Embryonic facial prominence (tissue), 1 donor: ENCODE results near the gene AIMP2.
"Not testable (repeated sequence)": the region's sequence is repeated elsewhere in the genome, so short reads cannot be mapped to it uniquely, and the experiment has no call there.

Experiments
- DNase-seq: peaks from one replicate; pipeline ENCODE4 v3.0.0-alpha.2; 2016; ENCODE audit errors: extremely low spot score

AIMP2 gene

DNA sequence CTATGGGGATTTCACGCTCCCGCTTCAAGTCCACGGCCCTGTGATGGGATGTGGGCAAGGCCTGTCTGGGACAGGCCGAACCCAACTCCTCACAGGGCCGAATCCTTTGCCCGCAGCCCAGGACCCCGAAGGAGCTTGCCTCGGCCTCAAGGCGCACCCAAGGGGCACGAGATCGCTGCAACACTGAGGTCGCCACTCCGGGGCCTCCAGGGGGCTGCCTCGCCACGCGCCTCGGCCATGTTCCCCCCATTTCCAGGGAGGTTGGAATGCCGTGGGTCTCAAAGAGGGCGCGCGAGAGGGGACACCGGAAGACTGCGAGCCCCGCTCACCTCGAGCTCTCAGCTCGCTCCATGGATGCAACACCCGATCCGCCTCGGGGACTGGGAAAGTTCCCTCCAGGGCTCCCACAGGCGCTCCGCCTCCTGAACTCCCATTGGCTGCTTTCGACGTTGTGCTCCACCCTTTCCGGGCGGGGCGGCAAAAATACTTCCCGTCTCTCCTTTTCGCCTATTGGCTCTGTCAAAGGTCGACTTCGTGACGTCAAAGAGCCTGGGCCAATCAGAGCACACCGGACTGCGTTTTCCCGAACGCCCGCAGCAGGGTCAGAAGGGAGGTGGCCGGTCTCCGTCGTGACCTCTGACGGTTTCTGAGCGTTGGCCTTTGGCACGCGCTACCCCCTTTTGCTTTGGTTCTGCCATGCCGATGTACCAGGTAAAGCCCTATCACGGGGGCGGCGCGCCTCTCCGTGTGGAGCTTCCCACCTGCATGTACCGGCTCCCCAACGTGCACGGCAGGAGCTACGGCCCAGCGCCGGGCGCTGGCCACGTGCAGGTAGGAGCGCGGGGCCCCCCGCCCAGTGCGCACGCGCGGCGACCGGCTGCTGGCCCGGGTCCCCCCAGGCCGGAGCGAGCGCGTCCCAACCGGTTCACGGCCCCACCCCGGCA, at the start of gene AIMP2, which contains the start of gene PMS2:
Gene AIMP2 (plus strand): TSS at position 605 of the 944 bp plus-strand sequence. CDS start 92 bp downstream, at position 697.
Gene PMS2 (minus strand): TSS at position 382 of the 944 bp plus-strand sequence. CDS start 30 bp downstream, at position 352.
- DNase-seq, result peak; percentile 93

DNA sequence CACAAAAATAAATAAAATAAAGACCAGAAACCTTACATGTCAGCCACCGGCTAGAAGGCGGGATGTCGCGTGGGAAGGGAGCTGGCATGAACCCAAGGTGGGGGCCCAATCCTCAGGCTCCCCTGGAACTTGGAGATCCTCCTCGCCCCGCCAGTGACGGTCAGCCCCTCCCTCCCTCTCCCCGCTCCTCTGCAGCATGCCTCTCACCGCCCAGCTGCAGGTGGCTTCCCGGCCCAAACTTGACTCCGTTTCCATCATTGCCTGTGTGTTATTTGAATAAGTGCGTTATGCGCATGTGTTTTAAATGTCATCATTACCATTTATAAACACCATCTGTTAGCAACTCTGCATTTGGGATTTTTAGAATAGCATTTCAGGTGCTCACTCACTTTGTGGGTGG, 45.9 kb upstream of the AIMP2 start:
- not testable (repeated sequence) for DNase-seq

DNA sequence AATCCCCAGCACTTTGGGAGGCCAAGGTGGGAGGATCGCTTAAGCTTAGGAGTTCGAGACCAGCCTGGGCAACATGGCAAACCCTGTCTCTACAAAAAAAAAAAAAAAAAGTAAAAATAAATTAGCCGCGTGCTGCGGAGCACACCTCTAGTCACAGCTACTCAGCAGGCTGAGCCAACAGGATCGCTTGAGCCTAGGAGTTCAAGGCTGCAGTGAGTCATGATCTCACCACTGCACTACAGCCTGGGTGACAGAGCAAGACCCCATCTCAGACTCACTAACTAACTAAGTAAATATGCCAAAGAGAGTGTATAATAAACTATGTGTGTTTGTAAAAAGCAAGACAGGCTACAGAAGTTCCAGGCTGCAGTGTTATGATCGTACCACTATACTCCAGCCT, 45.3 kb upstream of the AIMP2 start:
- not testable (repeated sequence) for DNase-seq

DNA sequence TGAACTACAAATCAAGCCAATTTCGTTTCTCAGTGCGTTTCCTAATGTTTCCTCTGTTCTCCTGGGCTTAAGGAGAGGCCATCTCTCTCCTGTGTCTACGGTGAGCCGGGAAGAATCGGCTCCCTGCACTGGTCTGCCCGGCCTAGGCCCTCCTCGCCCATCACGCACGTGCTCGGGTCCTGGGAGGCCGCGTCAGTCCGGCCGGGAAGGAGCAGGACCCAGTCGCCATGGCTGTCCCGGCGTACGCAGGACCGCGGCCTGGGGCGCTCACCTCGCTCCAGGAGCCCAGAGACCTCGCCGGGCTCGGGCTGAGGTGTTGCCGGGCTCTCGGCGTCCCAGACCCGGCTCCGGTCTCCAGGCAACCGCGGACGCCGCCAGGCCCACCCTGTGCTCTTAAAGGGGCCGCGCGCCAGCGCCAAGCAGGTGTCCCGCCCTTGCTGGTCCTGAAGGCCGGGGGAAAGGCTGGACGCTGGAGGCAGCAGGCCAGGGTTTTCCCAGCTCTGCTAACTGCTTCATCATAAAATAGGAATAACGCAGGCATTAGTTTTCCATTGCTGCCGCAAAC, 38.6 kb upstream of the AIMP2 start, which contains the start of gene RSPH10B:
Gene RSPH10B (minus strand): TSS at position 343 of the 565 bp plus-strand sequence. CDS start 3,573 bp downstream, outside the sequence.
- DNase-seq, result not testable (repeated sequence)

DNA sequence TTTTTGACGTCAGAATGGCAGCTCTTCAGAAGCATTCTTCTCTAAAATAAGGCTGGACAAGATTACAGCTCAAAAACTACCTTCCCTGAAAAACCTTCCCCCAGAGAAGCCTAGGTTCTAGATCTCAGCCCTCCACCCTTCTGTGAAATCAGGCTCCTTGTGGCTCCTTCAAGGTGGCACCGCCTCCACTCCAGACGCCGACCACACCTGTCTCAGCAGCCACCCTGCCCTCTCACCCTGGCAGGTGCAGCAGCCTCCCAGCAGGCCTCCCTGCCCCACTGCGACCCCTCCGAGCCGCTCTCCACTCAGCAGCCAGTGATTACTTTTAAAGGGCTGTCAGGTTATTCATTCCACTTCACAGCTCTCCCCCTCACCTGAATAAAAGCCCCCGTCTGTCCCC, 35.5 kb upstream of the AIMP2 start:
- not testable (repeated sequence) for DNase-seq

DNA sequence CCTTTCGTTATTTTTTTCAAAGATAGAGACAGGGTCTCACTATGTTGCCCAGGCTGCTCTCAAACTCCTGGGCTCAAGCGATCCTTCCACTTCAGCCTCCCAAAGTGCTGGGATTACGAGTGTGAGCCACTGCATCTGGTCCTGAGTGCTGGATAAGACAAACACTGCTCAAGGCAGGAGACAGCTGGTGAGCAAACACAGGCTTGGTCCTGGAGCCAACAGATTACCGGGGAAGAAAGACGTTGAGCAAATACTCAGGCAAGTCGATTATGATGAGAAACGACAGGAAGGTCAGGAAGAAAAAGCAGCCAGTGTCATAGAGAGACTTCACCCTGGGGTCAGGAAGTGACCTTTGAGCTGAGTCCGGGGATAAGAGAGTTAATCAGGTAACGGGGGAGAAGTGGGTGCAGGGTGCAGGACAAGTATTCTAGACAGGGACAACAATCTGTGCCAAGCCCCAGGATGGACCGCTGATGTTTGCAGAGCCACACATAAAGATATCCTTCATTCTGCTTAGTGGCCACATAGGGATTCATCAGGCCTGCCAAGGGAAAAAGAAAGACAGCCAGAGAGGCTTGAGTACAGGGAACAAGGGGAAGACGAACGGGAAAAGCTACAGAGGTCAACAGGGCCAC, 29.3 kb upstream of the AIMP2 start:
- not testable (repeated sequence) for DNase-seq

DNA sequence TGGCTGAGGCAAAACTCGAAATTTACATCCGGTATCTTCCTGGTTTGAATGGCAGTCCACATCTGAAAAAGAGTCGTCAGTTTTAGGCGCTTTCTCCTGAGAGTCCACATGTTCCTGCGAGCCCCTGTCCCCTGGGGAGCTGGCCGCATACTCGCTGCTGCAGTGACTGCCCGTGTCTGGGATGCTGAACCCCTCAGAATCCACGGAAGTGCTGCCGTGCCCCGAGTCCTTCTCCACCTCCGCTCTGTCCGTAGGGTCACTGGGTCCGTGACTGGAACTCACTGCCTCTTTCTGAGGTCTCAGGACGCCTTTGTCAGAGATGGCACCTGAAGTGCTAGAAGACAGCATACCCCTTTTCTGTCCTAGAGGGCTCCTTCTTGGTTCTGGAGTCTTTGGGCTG, 22.0 kb upstream of the AIMP2 start:
- not testable (repeated sequence) for DNase-seq

DNA sequence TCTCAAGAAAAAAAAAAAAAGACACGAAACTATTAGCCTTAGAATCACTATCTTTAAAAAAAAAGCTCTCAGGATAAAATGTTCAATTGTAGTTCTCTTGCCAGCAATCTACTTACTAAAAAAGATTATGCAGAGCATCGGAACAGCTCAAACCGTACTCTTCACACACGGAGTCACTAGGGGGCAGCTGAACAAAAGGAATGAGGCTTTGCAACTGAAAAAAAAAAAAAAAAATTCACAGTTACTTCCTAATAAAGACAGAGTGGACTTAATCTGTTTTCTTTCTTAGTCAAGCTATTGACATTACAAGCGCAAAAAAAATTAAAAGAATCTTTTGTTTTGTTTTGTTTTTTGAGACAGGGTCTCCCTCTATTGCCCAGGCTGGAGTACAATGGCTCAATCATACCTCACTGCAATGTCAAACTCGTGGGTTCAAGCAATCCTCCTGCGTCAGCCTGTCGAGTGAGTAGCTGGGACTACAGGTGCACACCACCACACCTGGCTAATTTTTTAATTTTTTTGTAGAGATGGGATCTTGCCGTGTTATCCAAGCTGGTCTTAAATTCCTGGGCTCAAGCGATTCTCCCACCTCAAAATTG, 11.8 kb upstream of the AIMP2 start:
- DNase-seq, result no peak

DNA sequence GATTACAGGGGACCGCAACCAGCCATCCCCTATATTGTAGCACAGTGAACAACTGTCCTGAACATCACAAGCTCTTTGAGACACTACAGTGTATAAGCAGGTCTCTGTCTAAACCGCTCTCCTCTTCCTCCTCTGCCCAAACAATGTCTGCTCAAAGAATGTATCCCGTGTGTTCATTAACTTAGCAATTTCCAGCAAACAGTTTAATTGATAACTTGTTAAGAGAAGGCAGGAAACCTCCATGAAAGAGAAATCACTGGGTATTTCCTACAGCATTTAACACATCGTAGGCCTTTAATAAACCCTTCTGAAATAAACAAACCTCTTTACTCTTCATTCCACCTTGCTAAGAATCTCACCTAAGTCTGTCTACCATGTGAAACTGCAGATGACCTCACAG, 1.7 kb upstream of the AIMP2 start:
- no peak for DNase-seq

DNA sequence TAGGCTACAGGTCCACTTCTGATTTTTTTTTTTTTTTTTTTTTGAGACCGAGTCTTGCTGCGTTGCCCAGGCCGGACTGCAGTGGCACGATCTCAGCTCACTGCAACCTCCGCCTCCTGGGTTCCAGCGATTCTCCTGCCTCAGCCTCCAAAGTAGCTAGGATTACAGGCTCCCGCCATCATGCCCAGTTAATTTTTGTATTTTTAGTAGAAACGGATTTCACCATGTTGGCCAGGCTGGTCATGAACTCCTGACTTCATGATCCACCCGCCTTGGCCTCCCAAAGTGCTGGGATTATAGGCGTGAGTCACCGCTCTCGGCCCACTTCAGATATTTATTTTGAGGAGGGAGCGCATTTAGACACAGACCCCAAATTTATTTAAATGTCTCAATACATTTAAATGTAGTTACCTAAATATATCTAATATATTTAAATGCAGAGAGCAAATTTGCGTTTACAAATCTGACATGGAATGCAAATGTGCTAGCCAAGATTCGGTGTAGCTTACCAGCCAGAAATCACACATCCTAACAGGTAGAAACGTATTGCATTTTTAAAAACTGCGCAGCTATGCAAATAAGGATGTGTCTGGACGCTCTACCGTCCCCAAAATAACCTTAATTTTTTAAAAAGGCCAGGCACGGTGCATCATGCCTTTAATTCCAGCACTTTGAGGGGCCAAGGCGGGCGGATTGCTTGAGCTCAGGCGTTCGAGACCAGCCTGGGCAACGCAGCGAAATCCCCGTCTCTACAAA, 1.1 kb upstream of the AIMP2 start:
- not testable (repeated sequence) for DNase-seq

DNA sequence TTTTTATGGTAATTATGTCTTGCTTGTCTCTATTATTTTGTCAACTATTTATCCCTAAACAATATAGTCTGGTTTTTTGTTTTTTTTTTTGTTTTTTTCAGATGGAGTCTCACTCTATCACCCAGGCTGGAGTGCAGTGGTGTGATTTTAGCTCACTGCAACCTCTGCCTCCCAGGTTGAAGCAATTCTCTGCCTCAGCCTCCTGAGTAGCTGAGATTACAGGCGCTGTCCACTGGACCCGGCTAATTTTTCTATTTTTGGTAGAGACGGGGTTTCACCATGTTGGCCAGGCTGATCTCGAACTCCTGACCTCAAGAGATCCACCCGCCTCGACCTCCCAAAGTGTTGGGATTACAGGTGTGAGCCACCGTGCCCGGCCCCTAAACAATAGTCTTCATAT, 1.3 kb downstream of the AIMP2 start:
- not testable (repeated sequence) for DNase-seq

DNA sequence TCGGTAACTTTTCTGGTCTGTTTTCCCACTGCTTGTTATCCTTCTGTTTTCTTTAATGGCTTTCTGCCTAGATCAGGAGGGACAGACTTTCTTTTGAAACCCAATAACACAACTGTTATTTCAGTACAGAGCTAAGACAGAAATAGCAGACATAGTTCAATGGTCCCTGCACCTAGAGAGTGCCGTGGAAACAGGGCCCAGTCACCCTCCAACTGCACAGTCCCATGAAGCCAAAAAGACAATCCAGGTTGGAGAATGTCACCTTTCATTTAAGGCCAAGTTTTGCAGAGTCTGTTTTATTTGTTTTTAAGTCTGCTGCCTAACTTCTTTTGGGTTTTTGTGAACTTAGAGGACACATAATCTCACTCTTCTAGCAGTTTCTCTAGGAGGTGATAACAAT, 2.5 kb downstream of the AIMP2 start:
- no peak for DNase-seq

DNA sequence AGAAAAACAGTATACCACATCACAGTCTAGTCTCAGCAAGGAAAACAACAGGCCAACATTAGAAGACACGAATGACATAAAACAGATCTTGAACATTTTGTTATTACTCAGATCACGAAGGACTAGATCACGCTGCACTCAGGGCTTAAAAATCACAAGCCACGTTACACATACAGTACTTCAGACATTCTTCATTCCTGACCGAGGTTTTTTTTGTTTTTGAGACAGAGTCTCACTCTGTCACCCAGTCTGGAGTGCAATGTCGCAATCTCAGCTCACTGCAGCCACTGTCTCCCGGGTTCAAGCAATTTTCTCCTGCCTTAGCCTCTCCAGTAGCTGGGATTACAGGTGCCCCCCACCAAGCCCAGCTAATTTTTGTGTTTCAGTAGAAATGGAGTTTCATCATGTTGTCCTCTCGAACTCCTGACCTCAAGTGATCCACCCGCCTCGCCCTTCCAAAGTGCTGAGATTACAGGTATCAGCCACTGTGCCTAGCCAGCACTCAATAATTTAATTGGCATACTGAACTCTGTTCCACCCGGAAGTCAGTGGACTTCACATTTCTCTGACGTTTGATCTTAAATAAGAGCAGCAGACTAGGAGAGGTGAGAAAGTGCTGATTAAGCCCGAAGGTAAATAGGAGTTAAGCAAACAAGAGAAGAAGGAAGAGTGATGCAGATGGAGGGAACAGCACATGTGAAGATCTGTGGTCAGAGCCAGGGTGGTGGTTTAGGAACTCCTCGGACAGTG, 3.5 kb downstream of the AIMP2 start:
- DNase-seq, result no peak

DNA sequence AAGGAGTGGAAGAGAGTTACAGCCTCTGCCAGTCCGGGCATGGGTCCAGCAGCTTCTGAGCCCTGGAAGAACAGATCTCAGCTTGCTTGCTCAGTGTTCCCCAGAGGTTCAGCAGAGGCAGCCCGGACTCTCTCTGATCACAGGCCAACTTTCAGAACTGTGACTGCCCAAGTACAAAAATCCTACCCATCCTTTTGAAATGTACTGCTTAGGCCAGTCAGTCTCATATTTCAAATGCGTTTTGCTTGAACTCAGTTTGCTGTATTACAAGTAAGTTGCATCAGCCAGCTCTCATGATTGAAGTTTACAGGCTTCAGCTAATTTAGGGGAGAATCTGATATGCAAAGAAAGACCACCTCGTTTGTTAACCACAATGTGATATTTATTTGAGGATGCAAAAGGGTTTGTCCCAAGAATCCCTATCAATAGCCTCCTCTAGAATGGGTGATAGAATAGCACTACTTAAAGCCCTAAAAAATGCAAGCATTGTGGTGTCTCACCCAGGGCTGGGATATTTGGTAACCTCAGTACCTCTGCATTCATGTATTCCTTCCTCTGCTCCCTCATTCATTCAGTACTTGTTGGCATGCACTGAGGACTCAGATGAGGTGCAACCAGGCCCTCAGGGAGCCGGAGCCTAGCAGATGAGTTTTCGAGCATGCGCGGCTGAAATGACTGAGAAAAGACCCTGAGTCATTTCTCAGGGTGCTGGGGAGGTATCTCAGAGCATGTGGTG, 7.0 kb downstream of the AIMP2 start:
- DNase-seq, result no peak

DNA sequence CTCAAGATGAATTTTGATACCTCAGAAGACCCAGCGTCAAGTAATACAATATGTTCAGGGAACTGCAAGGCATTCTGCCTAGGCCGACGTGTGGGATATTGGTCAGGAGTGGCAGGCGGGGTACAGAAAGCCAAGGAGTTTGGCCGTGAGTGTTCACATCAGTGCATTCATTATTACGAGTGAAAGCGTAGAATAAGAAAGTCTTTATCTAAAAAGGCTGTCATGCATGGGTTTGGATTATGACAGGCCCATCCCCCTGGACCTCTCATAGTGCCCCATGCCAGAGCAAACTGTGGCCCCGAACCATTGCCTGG, 7.5 kb downstream of the AIMP2 start:
- no peak for DNase-seq

DNA sequence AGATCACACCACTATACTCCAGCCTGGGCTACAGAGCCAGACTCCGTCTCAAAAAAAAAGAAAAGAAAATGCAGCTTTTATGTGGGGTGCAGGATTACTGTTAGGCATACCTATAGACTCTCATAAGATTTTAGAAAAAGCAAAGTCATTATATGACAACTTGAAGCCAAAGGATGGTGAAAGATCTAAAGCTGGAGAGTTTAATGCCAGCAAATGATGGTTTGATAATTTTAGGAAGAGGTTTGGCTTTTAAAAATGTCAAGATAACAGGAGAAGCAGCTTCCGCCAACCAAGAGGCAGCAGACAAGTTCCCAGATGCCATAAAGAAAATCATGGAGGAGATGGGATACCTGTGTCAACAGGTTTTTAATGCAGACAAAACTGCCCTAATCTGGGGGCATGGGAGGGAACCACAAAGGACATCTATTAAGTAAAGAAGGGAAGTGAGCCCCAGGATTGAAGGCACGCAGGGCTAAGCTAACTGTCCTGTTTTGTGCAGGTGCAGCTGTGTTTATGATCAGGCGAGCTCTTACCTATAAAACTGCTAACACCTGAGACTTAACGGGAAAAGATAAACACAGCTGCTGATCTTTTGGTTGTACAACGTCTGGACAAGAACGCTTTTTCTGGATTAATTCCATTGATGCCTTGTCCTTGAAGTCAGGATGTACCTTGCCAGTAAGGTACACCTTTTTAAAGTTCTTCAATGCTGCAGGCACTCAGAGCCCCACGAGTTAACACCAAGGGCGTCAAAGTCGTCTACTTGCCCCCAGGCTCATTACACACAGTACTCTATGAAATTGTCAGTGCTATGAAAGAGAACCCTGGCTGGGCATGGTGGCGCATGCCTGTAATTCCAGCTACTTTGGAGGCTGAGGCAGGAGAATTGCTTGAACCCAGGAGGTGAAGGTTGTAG, 11.6 kb downstream of the AIMP2 start:
- no peak for DNase-seq

DNA sequence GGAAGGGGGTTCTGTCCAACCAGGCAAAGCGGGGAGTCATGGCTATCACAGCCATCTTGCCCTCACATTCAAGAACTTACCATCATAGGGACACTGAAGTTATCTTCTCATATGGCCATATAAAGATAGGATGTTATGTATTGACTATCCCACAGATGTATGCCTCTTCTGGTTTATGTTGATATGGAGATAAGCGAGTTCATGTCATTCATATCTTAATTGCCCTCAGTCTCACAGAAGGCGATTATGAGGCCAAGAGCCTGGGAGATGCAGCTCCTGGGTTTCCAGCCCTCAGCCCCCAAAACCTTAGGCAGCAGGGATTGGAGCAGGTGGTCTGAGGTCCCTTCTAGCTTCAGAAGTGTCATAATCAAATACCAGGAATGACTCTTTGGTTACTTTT, 13.6 kb downstream of the AIMP2 start:
- DNase-seq, result no peak

DNA sequence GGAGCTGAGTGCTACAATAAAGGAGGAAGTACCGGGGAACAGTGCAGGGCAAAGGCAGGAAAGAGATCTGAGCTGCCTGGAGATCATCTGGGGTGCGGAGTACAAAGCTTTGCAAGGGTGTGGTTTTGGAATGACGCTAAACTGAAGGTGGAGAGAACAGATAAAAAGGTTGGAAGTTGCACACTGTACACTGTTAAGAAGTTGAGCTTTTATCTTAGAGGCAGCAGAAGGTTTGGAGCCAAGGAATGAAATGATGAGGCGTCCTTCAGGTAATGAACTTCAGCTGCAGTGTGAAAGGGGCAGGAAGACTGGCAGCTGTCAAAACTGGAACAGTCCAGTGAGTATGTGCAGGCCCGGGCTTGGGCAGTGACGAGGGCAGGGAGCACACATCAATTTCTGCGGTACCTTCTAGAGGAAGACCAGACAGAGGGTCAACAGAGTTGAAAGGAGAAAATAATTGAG, 14.9 kb downstream of the AIMP2 start:
- no peak for DNase-seq
